Caco-2 (cell line): Measurements from ENCODE around the gene C1orf146. TPM values are rescaled to one million over a fixed set of nuclear protein-coding genes. Genes with fewer than 3 reads are reported as not detected.

Experiments
- BruUV-seq: library from RNA; stranded (reverse); fragments of 400-500 nt; replicated peaks from 2 replicates; lab custom pipeline; 2021; lab: Mats Ljungman, UMichigan
- CTCF ChIA-PET: fragments of 300-600 bp; sonication (Branson Sonifier 250); formaldehyde crosslinking; loops from one replicate; lab custom pipeline; 2022; ENCODE audit warnings: antibody characterized with exemption; lab: Charles Lee
- POLR2A ChIA-PET: fragments of 300-600 bp; sonication (Branson Sonifier 250); formaldehyde crosslinking; loops from one replicate; lab custom pipeline; 2022; ENCODE audit warnings: antibody characterized with exemption; lab: Charles Lee
- DNase-seq, 2 experiments: peaks; one replicate each; pipeline versions ENCODE4 v3.0.0 to v3.0.0-alpha.2; 2020 to 2022
- H3K27me3 ChIP-seq: replicated peaks from 2 replicates; pipeline ENCODE4 v1.6.0; 2011; ENCODE audit warnings: low read length; ENCODE audit not compliant: control insufficient read depth, insufficient read depth
- H3K36me3 ChIP-seq: 2 replicates; pipeline ENCODE4 v1.5.1; 2011; ENCODE audit warnings: low read length; ENCODE audit not compliant: control insufficient read depth, insufficient read depth
- H3K4me1 ChIP-seq: fragments of 250-450 bp; sonication (Bioruptor Pico); 2 replicates; pipeline ENCODE4 v1.5.1; 2020; ENCODE audit warnings: mild to moderate bottlenecking
- H3K4me3 ChIP-seq: 2 replicates; pipeline ENCODE4 v1.5.1; 2011; ENCODE audit warnings: low read depth, mild to moderate bottlenecking, control low read depth, low read length
- H3K9me3 ChIP-seq: fragments of 250-450 bp; sonication (Bioruptor Pico); 2 replicates; pipeline ENCODE4 v1.5.1; 2020; ENCODE audit warnings: mild to moderate bottlenecking, moderate library complexity
- H3K27ac Mint-ChIP-seq: one replicate; pipeline ENCODE4 v1.8.0; 2022; ENCODE audit warnings: mixed read lengths; ENCODE audit not compliant: unreplicated experiment
- H3K27me3 Mint-ChIP-seq: one replicate; pipeline ENCODE4 v1.8.0; 2022; ENCODE audit warnings: mixed read lengths; ENCODE audit not compliant: insufficient read depth, unreplicated experiment
- H3K36me3 Mint-ChIP-seq: one replicate; pipeline ENCODE4 v1.8.0; 2022; ENCODE audit warnings: mild to moderate bottlenecking, mixed read lengths; ENCODE audit not compliant: insufficient read depth, unreplicated experiment
- H3K4me1 Mint-ChIP-seq: one replicate; pipeline ENCODE4 v1.8.0; 2022; ENCODE audit warnings: low read depth, mixed read lengths; ENCODE audit not compliant: unreplicated experiment
- H3K4me3 Mint-ChIP-seq: one replicate; pipeline ENCODE4 v1.8.0; 2022; ENCODE audit warnings: mild to moderate bottlenecking, moderate library complexity, mixed read lengths; ENCODE audit not compliant: unreplicated experiment
- H3K9me3 Mint-ChIP-seq: one replicate; pipeline ENCODE4 v1.8.0; 2022; ENCODE audit warnings: mixed read lengths; ENCODE audit not compliant: unreplicated experiment
- CTCF ChIP-seq, 2 experiments: fragments of 200-600 bp in 1 of 2; IDR thresholded peaks; 1 replicate in 1 of 2; 2 replicates in 1 of 2; pipeline versions ENCODE4 v1.5.1 to v1.8.0; 2011 to 2022; ENCODE audit warnings: antibody characterized with exemption in 1 of 2, control low read depth in 1 of 2, inconsistent platforms in 1 of 2, low read depth in 1 of 2, low read length in 1 of 2, mild to moderate bottlenecking in 1 of 2, moderate library complexity in 1 of 2; ENCODE audit not compliant: insufficient read depth in 1 of 2, severe bottlenecking in 1 of 2, unreplicated experiment in 1 of 2
- intact Hi-C: fragments of 100-400 bp; cut with micrococcal nuclease; formaldehyde crosslinking; loops from one replicate; pipeline ENCODE4 v1.10.0; 2022; ENCODE audit not compliant: unreplicated experiment
- total RNA-seq: library from RNA; stranded (reverse); gene quantifications from 2 replicates; pipeline ENCODE4 v1.2.3, GENCODE V29; 2022

C1orf146 gene
- total RNA-seq, 1 experiment from 2014 or later, result not detected

- Histone ChIP-seq H3K4me1 (no peaks in the 10 kb centered on the region), H3K4me3 (no peak overlapping the region), H3K9me3 (no peaks in the 10 kb centered on the region), H3K27me3 (no peaks in the 10 kb centered on the region), H3K36me3 (no peaks in the 10 kb centered on the region)
- BruUV-seq, result no TSS peak
- H3K27me3 Mint-ChIP-seq, result no peaks in the 10 kb centered on the region
- ChIA-PET CTCF (no interaction called here), POLR2A (no interaction called here)
- H3K36me3 Mint-ChIP-seq, result no peaks in the 10 kb centered on the region
- intact Hi-C loops, result no loop called here
- no peak overlapping the region for H3K27ac Mint-ChIP-seq
- H3K9me3 Mint-ChIP-seq, result no peaks in the 10 kb centered on the region
- no peak overlapping the region for H3K4me3 Mint-ChIP-seq
- no peaks in the 10 kb centered on the region for H3K4me1 Mint-ChIP-seq
- TF ChIP-seq CTCF (IDR thresholded peaks at IDR 0.05; ENCODE audit: insufficient read depth in 1 of 2, low read depth in 1 of 2, low read length in 1 of 2, severe bottlenecking in 1 of 2, unreplicated experiment in 1 of 2), result no peak
- DNase-seq, result no peak
Observed at GRCh38 chr1:92228401-92228800, 10.7 kb downstream of the C1orf146 start.

GRCh38 chr1:92230736-92231135 lies 13.0 kb downstream of the C1orf146 start:
- Mint-ChIP-seq H3K36me3 (no peaks in the 10 kb centered on the region), H3K4me3 (no peak overlapping the region), H3K4me1 (no peaks in the 10 kb centered on the region), H3K9me3 (no peaks in the 10 kb centered on the region), H3K27me3 (no peaks in the 10 kb centered on the region), H3K27ac (no peak overlapping the region)
- Histone ChIP-seq H3K9me3 (no peaks in the 10 kb centered on the region), H3K4me1 (no peaks in the 10 kb centered on the region), H3K36me3 (no peaks in the 10 kb centered on the region), H3K27me3 (no peaks in the 10 kb centered on the region), H3K4me3 (no peak overlapping the region)
- no peak for TF ChIP-seq CTCF (IDR thresholded peaks at IDR 0.05; ENCODE audit: insufficient read depth in 1 of 2, low read depth in 1 of 2, low read length in 1 of 2, severe bottlenecking in 1 of 2, unreplicated experiment in 1 of 2)
- intact Hi-C loops, result no loop called here
- DNase-seq, result no peak
- no TSS peak for BruUV-seq
- ChIA-PET CTCF (interaction anchor here (0.7 kb wide), 1 partner anchor 588 kb away, joined by 3 read pairs; no protein-coding TSS in a partner anchor), POLR2A (no interaction called here)

- H3K27me3 ChIP-seq, result no peaks in the 10 kb centered on the region
- no peaks in the 10 kb centered on the region for H3K36me3 ChIP-seq
- Mint-ChIP-seq H3K9me3 (no peaks in the 10 kb centered on the region), H3K27ac (no peak overlapping the region), H3K4me3 (no peak overlapping the region), H3K27me3 (peaks cover 5% of the 10 kb centered on the region), H3K4me1 (no peaks in the 10 kb centered on the region), H3K36me3 (no peaks in the 10 kb centered on the region)
- POLR2A ChIA-PET, result no interaction called here
- peaks cover under 1% of the 10 kb centered on the region; the same call in 1 of the 2 replicates for H3K4me1 ChIP-seq
- intact Hi-C loops, result no loop called here
- TF ChIP-seq CTCF (IDR thresholded peaks at IDR 0.05; ENCODE audit: insufficient read depth in 1 of 2, low read depth in 1 of 2, low read length in 1 of 2, severe bottlenecking in 1 of 2, unreplicated experiment in 1 of 2), result no peak
- no peaks in the 10 kb centered on the region for H3K9me3 ChIP-seq
- BruUV-seq, result no TSS peak
- H3K4me3 ChIP-seq, result no peak overlapping the region
- CTCF ChIA-PET, result no interaction called here
- DNase-seq, result no peak
Observed at GRCh38 chr1:92240034-92240433, 22.3 kb downstream of the C1orf146 start.
